Measurements from ENCODE around the gene RBM47.

RBM47 gene

DNA sequence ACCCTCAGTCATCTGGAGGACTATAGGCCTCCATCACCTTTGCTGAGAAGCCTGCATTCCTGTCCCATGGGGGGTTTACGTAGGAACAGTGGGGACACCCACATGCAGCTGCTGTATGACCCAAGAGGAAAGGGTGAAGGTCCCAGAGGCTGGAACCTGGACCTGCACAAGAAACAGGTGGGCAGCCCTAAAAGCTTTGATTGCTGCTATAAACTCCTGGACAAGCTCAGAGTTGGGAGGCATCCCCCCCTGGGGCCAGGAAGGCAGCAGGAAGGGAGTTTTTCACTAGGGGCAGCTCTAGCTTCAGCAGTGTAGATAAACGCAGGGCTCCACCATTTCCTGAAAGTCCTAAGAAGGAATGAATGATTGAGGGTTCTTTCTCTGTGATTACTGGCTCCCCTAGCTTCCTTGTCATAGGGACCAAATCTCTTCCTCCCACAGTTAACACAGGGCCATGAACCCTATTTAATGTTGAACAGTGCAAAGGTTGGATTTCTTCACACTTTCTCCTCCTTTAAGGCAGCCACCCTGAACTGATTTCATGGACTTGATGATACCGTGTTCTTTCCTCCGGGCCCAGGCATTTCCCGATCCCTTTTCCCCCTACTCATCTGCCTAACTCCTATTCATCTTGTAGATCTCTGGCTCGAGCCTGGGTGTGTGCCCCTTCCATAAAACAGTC, 210.3 kb downstream of the RBM47 start:
- no peak overlapping the region for H3K4me3 ChIP-seq (ENCODE audit: low read length)
- no peak for DNase-seq (ENCODE audit: low read depth)
- TF ChIP-seq, protein P1, sequence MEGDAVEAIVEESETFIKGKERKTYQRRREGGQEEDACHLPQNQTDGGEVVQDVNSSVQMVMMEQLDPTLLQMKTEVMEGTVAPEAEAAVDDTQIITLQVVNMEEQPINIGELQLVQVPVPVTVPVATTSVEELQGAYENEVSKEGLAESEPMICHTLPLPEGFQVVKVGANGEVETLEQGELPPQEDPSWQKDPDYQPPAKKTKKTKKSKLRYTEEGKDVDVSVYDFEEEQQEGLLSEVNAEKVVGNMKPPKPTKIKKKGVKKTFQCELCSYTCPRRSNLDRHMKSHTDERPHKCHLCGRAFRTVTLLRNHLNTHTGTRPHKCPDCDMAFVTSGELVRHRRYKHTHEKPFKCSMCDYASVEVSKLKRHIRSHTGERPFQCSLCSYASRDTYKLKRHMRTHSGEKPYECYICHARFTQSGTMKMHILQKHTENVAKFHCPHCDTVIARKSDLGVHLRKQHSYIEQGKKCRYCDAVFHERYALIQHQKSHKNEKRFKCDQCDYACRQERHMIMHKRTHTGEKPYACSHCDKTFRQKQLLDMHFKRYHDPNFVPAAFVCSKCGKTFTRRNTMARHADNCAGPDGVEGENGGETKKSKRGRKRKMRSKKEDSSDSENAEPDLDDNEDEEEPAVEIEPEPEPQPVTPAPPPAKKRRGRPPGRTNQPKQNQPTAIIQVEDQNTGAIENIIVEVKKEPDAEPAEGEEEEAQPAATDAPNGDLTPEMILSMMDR (IDR thresholded peaks at IDR 0.05; ENCODE audit: insufficient read depth, low read depth, low read length, missing control alignments) = no peak

DNA sequence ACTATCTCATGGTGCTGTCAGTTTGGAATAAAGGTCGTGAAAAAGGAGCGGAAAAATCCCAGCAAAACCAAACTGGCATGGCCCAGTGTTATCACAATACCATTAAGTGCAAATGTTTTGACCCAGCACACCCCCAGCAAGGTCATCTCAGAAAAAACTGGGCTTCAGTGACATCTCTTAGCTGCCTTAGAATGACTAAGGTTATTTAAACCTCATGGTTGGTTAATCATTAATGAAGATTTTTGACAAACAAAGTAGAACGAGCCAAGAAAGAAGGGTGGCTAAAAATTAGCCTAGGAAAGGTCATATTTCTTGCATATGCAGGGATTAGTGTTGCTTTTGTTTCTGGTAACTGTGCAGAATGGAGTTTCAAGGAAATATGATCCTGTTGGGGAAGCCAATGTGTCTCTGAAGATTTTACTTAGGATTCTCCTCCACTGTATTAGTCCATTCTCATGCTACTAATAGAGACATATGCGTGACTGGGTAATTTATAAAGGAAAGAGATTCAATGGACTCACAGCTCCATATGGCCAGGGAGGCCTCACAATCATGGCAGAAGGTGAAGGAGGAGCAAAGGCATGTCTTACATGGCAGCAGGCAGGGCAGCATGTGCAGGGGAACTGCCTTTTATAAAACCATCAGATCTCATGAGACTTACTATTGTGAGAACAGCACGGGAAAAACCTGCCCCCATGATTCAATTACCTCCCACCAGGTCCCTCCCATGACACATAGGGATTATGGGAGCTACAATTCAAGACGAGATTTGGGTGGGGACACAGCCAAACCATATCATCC, 211.0 kb downstream of the RBM47 start:
- no peak overlapping the region for H3K4me3 ChIP-seq (ENCODE audit: low read length)
- TF ChIP-seq, protein P1 (IDR thresholded peaks at IDR 0.05; ENCODE audit: insufficient read depth, low read depth, low read length, missing control alignments) = no peak
- DNase-seq (ENCODE audit: low read depth) = no peak

GRCh38 chr4:40417941-40418340, 211.7 kb downstream of the RBM47 start:
- DNase-seq (ENCODE audit: low read depth) = no peak
- H3K4me3 ChIP-seq (ENCODE audit: low read length) = no peak overlapping the region

GRCh38 chr4:40414673-40415072, 215.0 kb downstream of the RBM47 start:
- TF ChIP-seq, protein P1 (IDR thresholded peaks at IDR 0.05; ENCODE audit: insufficient read depth, low read depth, low read length, missing control alignments) = no peak
- no peak for DNase-seq (ENCODE audit: low read depth)
- H3K4me3 ChIP-seq (ENCODE audit: low read length) = no peak overlapping the region

More at GRCh38 chr4:40417941-40418340, 211.7 kb downstream of the RBM47 start:
- TF ChIP-seq, protein P1 (IDR thresholded peaks at IDR 0.05; ENCODE audit: insufficient read depth, low read depth, low read length, missing control alignments) = no peak

DNA sequence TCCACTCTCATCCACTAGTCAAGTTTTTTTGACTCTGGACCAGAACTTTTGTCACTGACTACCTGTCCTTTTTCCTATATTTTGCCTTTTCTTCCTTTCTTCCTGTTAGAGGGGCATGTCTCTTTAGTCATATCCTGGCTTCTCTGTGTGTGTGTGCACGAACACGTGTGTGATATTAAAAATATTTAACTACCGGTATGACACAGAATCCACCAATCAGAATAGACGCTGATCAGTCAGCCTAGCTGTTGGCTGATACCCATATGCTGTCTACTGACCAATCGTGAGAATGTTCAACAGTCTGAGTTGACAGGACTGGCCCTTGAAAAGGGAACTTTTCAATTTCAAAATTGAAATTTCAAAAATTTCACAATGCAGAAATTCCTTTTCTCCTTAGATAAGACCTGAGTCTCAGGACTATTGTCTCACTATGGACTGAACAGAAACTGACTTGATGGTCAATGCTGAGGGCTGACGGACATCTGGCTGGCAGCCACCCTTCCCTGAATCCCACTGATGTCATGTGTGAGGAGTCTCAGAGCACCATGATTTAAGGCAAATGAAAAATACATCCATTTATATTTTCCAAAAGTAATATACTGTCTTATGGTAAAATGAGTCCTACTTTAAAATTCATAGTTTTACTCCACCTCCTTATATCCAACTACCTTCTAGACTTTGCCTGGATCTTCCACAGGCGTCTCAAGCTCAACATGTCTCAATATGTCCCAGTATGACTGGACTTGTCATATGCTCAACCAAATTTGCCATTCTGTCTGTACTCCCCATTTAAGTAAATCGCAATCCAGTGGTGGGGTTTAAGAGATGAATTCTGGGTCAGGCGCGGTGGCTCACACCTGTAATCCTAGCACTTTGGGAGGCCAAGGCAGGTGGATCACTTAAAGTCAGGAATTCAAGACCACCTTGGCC, 216.5 kb downstream of the RBM47 start:
- TF ChIP-seq, protein P1 (IDR thresholded peaks at IDR 0.05; ENCODE audit: insufficient read depth, low read depth, low read length, missing control alignments) = no peak
- DNase-seq (ENCODE audit: low read depth) = peak; percentile 70

DNA sequence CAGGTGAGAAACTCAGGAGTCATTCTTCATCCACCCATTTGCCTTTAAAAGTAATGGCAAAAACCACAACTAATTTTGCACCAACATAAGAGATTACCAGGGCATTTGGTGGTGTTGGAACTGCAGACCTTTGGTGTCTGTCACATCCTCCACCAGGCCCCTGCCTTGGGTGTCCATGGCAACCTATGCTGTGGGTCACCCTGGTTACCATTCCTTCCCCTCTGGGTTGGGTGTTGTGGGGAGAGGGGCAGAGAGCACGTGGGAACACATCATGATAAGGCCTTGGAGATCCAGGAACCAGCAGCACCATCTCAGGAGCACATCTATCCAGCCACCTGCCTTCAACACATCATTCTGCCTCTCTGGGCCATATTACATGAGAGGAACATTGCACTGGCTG, 217.3 kb downstream of the RBM47 start:
- no peak for DNase-seq (ENCODE audit: low read depth)
- H3K4me3 ChIP-seq (ENCODE audit: low read length) = no peak overlapping the region
- TF ChIP-seq, protein P1 (IDR thresholded peaks at IDR 0.05; ENCODE audit: insufficient read depth, low read depth, low read length, missing control alignments) = no peak

More for the DNA sequence above, 216.5 kb downstream of the RBM47 start:
- H3K4me3 ChIP-seq (ENCODE audit: low read length) = no peak overlapping the region

All from epithelial cell of esophagus (primary cell).